IMR-90 (cell line): Measurements from ENCODE around the gene NEURL1. TPM values are rescaled to one million over a fixed set of nuclear protein-coding genes. Genes with fewer than 3 reads are reported as not detected.

Source experiments
- ATAC-seq: fragments of 200-7000 bp; cut with Tn5 transposase; 2 replicates; pipeline ENCODE4 v1.9.1; 2020; ENCODE audit warnings: low read depth, mild to moderate bottlenecking, moderate library complexity
- BruUV-seq: library from RNA; stranded (reverse); fragments of 400-500 nt; replicated peaks from 2 replicates; lab custom pipeline; 2021; lab: Mats Ljungman, UMichigan
- CTCF ChIA-PET: fragments of 300-600 bp; formaldehyde crosslinking; extraction: SDS; loops from one replicate; lab custom pipeline; 2021; ENCODE audit warnings: antibody characterized with exemption; lab: Yijun Ruan, JAX
- POLR2A ChIA-PET: fragments of 300-600 bp; sonication (Branson Sonifier 250); formaldehyde crosslinking; loops from one replicate; lab custom pipeline; 2022; ENCODE audit warnings: antibody characterized with exemption; ENCODE audit not compliant: unreplicated experiment; lab: Charles Lee
- DNase-seq: peaks from one replicate; pipeline ENCODE4 v3.0.0; 2013
- H2AFZ ChIP-seq: replicated peaks from 2 replicates; pipeline ENCODE3; 2013; ENCODE audit warnings: low read length, mild to moderate bottlenecking; ENCODE audit not compliant: poor library complexity
- H2AK5ac ChIP-seq: 2 replicates; pipeline ENCODE4 v1.6.1; 2013; ENCODE audit warnings: low read depth, low read length, inconsistent platforms
- H2AK9ac ChIP-seq: replicated peaks from 2 replicates; pipeline ENCODE3; 2013; ENCODE audit warnings: mild to moderate bottlenecking, low read depth, low read length, moderate library complexity; ENCODE audit not compliant: poor library complexity
- H2BK120ac ChIP-seq: 2 replicates; pipeline ENCODE4 v1.6.1; 2013; ENCODE audit warnings: low read depth, low read length, inconsistent platforms
- H2BK15ac ChIP-seq: 3 replicates; pipeline ENCODE4 v1.6.1; 2013; ENCODE audit warnings: low read depth, low read length, inconsistent platforms
- H2BK20ac ChIP-seq: 2 replicates; pipeline ENCODE4 v1.6.1; 2013; ENCODE audit warnings: low read depth, mild to moderate bottlenecking, inconsistent platforms, low read length, moderate library complexity
- H2BK5ac ChIP-seq: 2 replicates; pipeline ENCODE4 v1.6.1; 2013; ENCODE audit warnings: mild to moderate bottlenecking, low read depth, low read length, inconsistent platforms; ENCODE audit not compliant: poor library complexity, severe bottlenecking
- H3K14ac ChIP-seq: replicated peaks from 2 replicates; pipeline ENCODE4 v1.6.1; 2013; ENCODE audit warnings: low read depth, low read length, inconsistent platforms
- H3K18ac ChIP-seq: 2 replicates; pipeline ENCODE4 v1.6.1; 2013; ENCODE audit warnings: low read depth, low read length, control low read depth
- H3K23ac ChIP-seq: 2 replicates; pipeline ENCODE4 v1.6.1; 2013; ENCODE audit warnings: low read depth, low read length, inconsistent platforms
- H3K27ac ChIP-seq: 2 replicates; pipeline ENCODE4 v1.5.1; 2013; ENCODE audit warnings: mild to moderate bottlenecking, control low read depth, low read length; ENCODE audit not compliant: insufficient read depth
- H3K27me3 ChIP-seq: 2 replicates; pipeline ENCODE4 v1.6.1; 2013; ENCODE audit warnings: low read length; ENCODE audit not compliant: control insufficient read depth, insufficient read depth
- H3K36me3 ChIP-seq: 2 replicates; pipeline ENCODE4 v1.6.1; 2013; ENCODE audit warnings: low read length, mixed read lengths; ENCODE audit not compliant: control insufficient read depth, insufficient read depth
- H3K4ac ChIP-seq: 2 replicates; pipeline ENCODE4 v1.6.1; 2013; ENCODE audit warnings: low read depth, low read length, inconsistent platforms
- H3K4me1 ChIP-seq: 2 replicates; pipeline ENCODE4 v1.6.1; 2013; ENCODE audit warnings: low read length, mixed read lengths; ENCODE audit not compliant: control insufficient read depth, insufficient read depth
- H3K4me2 ChIP-seq: 2 replicates; pipeline ENCODE4 v1.6.1; 2013; ENCODE audit warnings: low read depth, mild to moderate bottlenecking, control low read depth, low read length, moderate library complexity
- H3K4me3 ChIP-seq: 2 replicates; pipeline ENCODE4 v1.5.1; 2013; ENCODE audit warnings: low read depth, mild to moderate bottlenecking, control low read depth, low read length, moderate library complexity; ENCODE audit not compliant: insufficient read depth
- H3K56ac ChIP-seq: 2 replicates; pipeline ENCODE4 v1.6.1; 2013; ENCODE audit warnings: low read length, inconsistent platforms; ENCODE audit not compliant: insufficient read depth; ENCODE audit errors: extremely low read depth
- H3K79me1 ChIP-seq, 2 experiments: 2 replicates each; pipeline ENCODE4 v1.6.1; 2013; ENCODE audit warnings: low read length in 2 of 2, inconsistent platforms in 1 of 2, low read depth in 1 of 2
- H3K9ac ChIP-seq: 2 replicates; pipeline ENCODE4 v1.6.1; 2013; ENCODE audit warnings: low read depth, low read length, control low read depth
- H3K9me1 ChIP-seq: 2 replicates; pipeline ENCODE4 v1.6.1; 2013; ENCODE audit warnings: low read length, inconsistent platforms; ENCODE audit not compliant: insufficient read depth
- H3K9me3 ChIP-seq: 2 replicates; pipeline ENCODE4 v1.6.1; 2013; ENCODE audit warnings: low read length; ENCODE audit not compliant: control insufficient read depth, insufficient read depth
- H4K20me1 ChIP-seq: 2 replicates; pipeline ENCODE4 v1.6.1; 2013; ENCODE audit warnings: low read length, inconsistent platforms; ENCODE audit not compliant: insufficient read depth
- H4K5ac ChIP-seq: 2 replicates; pipeline ENCODE4 v1.6.1; 2013; ENCODE audit warnings: mild to moderate bottlenecking, low read depth, low read length, control low read depth
- H4K8ac ChIP-seq, 2 experiments: 2 replicates each; pipeline ENCODE4 v1.6.1; 2013; ENCODE audit warnings: low read depth in 2 of 2, low read length in 2 of 2, control low read depth in 1 of 2, inconsistent platforms in 1 of 2
- H4K91ac ChIP-seq: 2 replicates; pipeline ENCODE4 v1.6.1; 2013; ENCODE audit warnings: low read depth, low read length, inconsistent platforms; ENCODE audit not compliant: insufficient read depth
- BHLHE40 ChIP-seq: fragments of 150-350 bp; IDR thresholded peaks from 2 replicates; pipeline ENCODE4 v1.6.1; 2016; ENCODE audit warnings: mild to moderate bottlenecking, low read depth, low read length
- CEBPB ChIP-seq: IDR thresholded peaks from 2 replicates; pipeline ENCODE4 v1.6.1; 2012; ENCODE audit warnings: low read depth, low read length, improper control_type of control experiment
- CHD1 ChIP-seq: IDR thresholded peaks from 2 replicates; pipeline ENCODE4 v1.6.1; 2012; ENCODE audit warnings: low read depth, low read length, improper control_type of control experiment
- FOS ChIP-seq: fragments of 150-350 bp; IDR thresholded peaks from 2 replicates; pipeline ENCODE4 v1.6.1; 2016; ENCODE audit warnings: low read depth, low read length
- MAFK ChIP-seq: IDR thresholded peaks from 2 replicates; pipeline ENCODE4 v1.6.1; 2012; ENCODE audit warnings: low read depth, low read length, improper control_type of control experiment
- MAZ ChIP-seq: IDR thresholded peaks from 2 replicates; pipeline ENCODE4 v1.6.1; 2012; ENCODE audit warnings: low read depth, mild to moderate bottlenecking, low read length, improper control_type of control experiment, moderate library complexity, borderline replicate concordance
- MXI1 ChIP-seq: IDR thresholded peaks from 2 replicates; pipeline ENCODE4 v1.6.1; 2012; ENCODE audit warnings: low read depth, mild to moderate bottlenecking, low read length, moderate library complexity, borderline replicate concordance
- POLR2A ChIP-seq: IDR thresholded peaks from 2 replicates; pipeline ENCODE4 v1.6.1; 2012; ENCODE audit warnings: mild to moderate bottlenecking, low read depth, low read length
- RAD21 ChIP-seq: IDR thresholded peaks from 2 replicates; pipeline ENCODE4 v1.6.1; 2012; ENCODE audit warnings: low read length, improper control_type of control experiment
- RCOR1 ChIP-seq: IDR thresholded peaks from 2 replicates; pipeline ENCODE4 v1.6.1; 2012; ENCODE audit warnings: mild to moderate bottlenecking, low read length, improper control_type of control experiment; ENCODE audit not compliant: insufficient replicate concordance
- SMC3 ChIP-seq: fragments of 150-350 bp; IDR thresholded peaks from 2 replicates; pipeline ENCODE4 v1.6.1; 2016; ENCODE audit warnings: low read depth, mild to moderate bottlenecking, antibody characterized with exemption, low read length, moderate library complexity
- USF2 ChIP-seq: fragments of 150-350 bp; IDR thresholded peaks from 2 replicates; pipeline ENCODE4 v1.6.1; 2017; ENCODE audit warnings: mild to moderate bottlenecking, antibody characterized with exemption, low read length, low read depth
- WGBS, 2 experiments: methylation state at CpG; one replicate each; pipeline versions ENCODE4 v1.1.5 to v1.1.7; 2013; ENCODE audit warnings: missing lambda C conversion rate in 2 of 2; ENCODE audit not compliant: insufficient read length in 1 of 2; ENCODE audit errors: extremely low coverage in 2 of 2; 5-methylcytosine and 5-hydroxymethylcytosine counted together
- dilution Hi-C: fragments of 300-500 bp; cut with HindIII; formaldehyde crosslinking; loops from one replicate; pipeline ENCODE4 v1.14.3; 2018; ENCODE audit warnings: low sequenced_read_pairs; ENCODE audit not compliant: unreplicated experiment
- in situ Hi-C: fragments of 300-500 bp; cut with MboI; formaldehyde crosslinking; loops from 3 replicates; pipeline ENCODE4 v1.14.3; 2019; ENCODE audit warnings: low sequenced_read_pairs, inconsistent platforms, mixed read lengths
- intact Hi-C: fragments of 100-400 bp; cut with micrococcal nuclease; formaldehyde crosslinking; loops from 2 replicates; pipeline ENCODE4 v1.10.0; 2022
- polyA plus RNA-seq, 3 experiments: library from polyadenylated mRNA; depleted of rRNA; stranded (reverse); fragments of >200 nt; gene quantifications; 2 replicates each; pipeline ENCODE4 v1.2.3, GENCODE V29; 2012; ENCODE audit warnings: low replicate concordance in 1 of 3
- total RNA-seq: library from RNA; depleted of rRNA; stranded (reverse); fragments of >200 nt; gene quantifications from 2 replicates; pipeline ENCODE4 v1.2.3, GENCODE V29; 2012

Gene NEURL1
- total and polyA plus RNA-seq, 2 of the 4 experiments (the other 2 are of a cell fraction) = 0.36 to 0.82 TPM

- TF ChIP-seq CHD1 (no peak), MXI1 (no peak)
Observed at GRCh38 chr10:103544657-103545310, 51.3 kb downstream of the NEURL1 start (continued).

- Histone ChIP-seq H2BK5ac (no peak overlapping the region), H3K9me1 (no peaks in the 10 kb centered on the region; the same call in 1 of the 2 replicates), H4K91ac (no peak overlapping the region), H3K9me3 (no peaks in the 10 kb centered on the region), H3K14ac (no peak overlapping the region), H3K18ac (no peak overlapping the region), H3K9ac (no peak overlapping the region), H4K8ac (no peak overlapping the region), H3K4me2 (no peak overlapping the region), H3K4me3 (no peak overlapping the region), H2AFZ (no peak overlapping the region), H3K4ac (no peak overlapping the region), H3K79me1 (no peaks in the 10 kb centered on the region), H4K5ac (no peak overlapping the region), H2AK9ac (no peak overlapping the region), H2BK120ac (no peak overlapping the region), H3K27me3 (peaks cover 90% of the 10 kb centered on the region), H3K56ac (no peak overlapping the region), H3K36me3 (no peaks in the 10 kb centered on the region), H4K20me1 (peaks cover 16% of the 10 kb centered on the region; the same call in 1 of the 2 replicates), H3K27ac (no peak overlapping the region), H2BK15ac (no peak overlapping the region), H3K4me1 (peaks cover 3% of the 10 kb centered on the region; the same call in 1 of the 2 replicates), H2BK20ac (no peak overlapping the region), H2AK5ac (no peak overlapping the region), H3K23ac (no peak overlapping the region)
- intact Hi-C loops (no loop called here), in situ Hi-C loops (no loop called here), dilution Hi-C loops (no loop called here)
- DNase-seq = no peak
- ChIA-PET CTCF (no interaction called here), POLR2A (no interaction called here)
- TF ChIP-seq MAFK (no peak), FOS (no peak), USF2 (no peak), MAZ (no peak), POLR2A (no peak), BHLHE40 (no peak), CEBPB (no peak), RAD21 (no peak), RCOR1 (no peak), SMC3 (no peak)
- BruUV-seq = no TSS peak
- no peak for ATAC-seq
- no CpG with 5 or more reads among the region's 1 CpG for WGBS, 2 experiments
Observed at GRCh38 chr10:103545366-103545765, 51.9 kb downstream of the NEURL1 start.
